ENCODE data around the gene CCR6. TPM values are rescaled to one million over a fixed set of nuclear protein-coding genes. Genes with fewer than 3 reads are reported as not detected.

CCR6 gene
- total and polyA plus RNA-seq, 2 of the 8 experiments (the other 6 are each of a cell fraction or from before 2014, with no cell fraction given): 0.06 TPM; not detected in 1

DNA sequence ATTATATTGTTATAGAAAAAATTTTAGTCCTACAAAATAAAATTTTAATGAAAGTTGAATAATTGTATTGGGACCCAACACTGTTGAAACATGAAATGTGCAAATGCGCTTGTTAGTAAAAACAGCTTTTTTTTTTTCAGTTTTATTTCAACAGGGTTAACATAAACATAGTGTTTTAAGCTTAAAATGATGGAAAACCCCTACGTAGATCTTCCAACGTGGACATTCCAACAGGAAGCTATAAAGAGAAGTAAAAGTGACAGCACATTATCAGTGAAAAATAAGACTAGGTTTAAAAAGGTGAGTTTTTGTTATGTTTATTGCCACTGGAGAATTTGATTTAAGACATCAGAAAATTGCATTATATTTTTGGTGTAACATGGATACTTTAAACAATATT lies 41.4 kb downstream of the CCR6 start:
- Histone ChIP-seq H3K4ac (replicated peaks; ENCODE audit: insufficient read length, low read depth, low read length) (no peak overlapping the region), H3K23me2 (ENCODE audit: low read depth, low read length) (peaks cover 2% of the 10 kb centered on the region; the same call in 1 of the 2 replicates), H3K27me3 (replicated peaks in 1 of 4; ENCODE audit: control insufficient read depth in 3 of 4, extremely low read depth in 1 of 4, insufficient read depth in 3 of 4, low read length in 3 of 4) (no peaks in the 10 kb centered on the region; a peak in 1 of 7 replicates), H2BK5ac (ENCODE audit: low read depth, low read length) (peak overlapping the region; percentile 96; the same call in 1 of the 2 replicates), H3K9me3 (ENCODE audit: insufficient read depth in 2 of 2, low read depth in 1 of 2, low read length in 1 of 2) (no peaks in the 10 kb centered on the region; a peak in 1 of 4 replicates), H3K9ac (replicated peaks in 1 of 4; ENCODE audit: extremely low read depth in 1 of 4, low read depth in 3 of 4, low read length in 3 of 4) (no peak overlapping the region), H3K23ac (ENCODE audit: insufficient read length) (no peak overlapping the region), H4K91ac (replicated peaks; ENCODE audit: insufficient read length, low read length) (no peak overlapping the region), H2BK20ac (ENCODE audit: low read length) (peak overlapping the region; percentile 97; the same call in 1 of the 2 replicates), H3K4me3 (ENCODE audit: extremely low read depth in 1 of 4, insufficient read depth in 2 of 4, low read depth in 3 of 4, low read length in 4 of 4) (peak overlapping the region in 1 of 4 experiments; percentile 41; a peak in 1 of 8 replicates), H3K79me1 (ENCODE audit: low read depth, low read length) (no peaks in the 10 kb centered on the region), H4K8ac (ENCODE audit: extremely low read depth, insufficient read depth, low read length) (no peak overlapping the region), H3K18ac (ENCODE audit: extremely low read depth, low read length) (peak overlapping the region; percentile 99; the same call in 1 of the 2 replicates), H3K36me3 (ENCODE audit: control insufficient read depth in 2 of 4, insufficient read depth in 4 of 4, low read length in 3 of 4) (no peaks in the 10 kb centered on the region), H3K56ac (replicated peaks; ENCODE audit: insufficient read length, low read depth, low read length) (no peak overlapping the region), H3K14ac (ENCODE audit: insufficient read length) (no peak overlapping the region), H3K79me2 (ENCODE audit: control insufficient read depth in 1 of 2, insufficient read depth in 2 of 2, low read length in 2 of 2) (no peaks in the 10 kb centered on the region), H2BK120ac (replicated peaks; ENCODE audit: low read depth, low read length) (no peak overlapping the region), H3K4me1 (replicated peaks in 1 of 4; ENCODE audit: control insufficient read depth in 3 of 4, insufficient read depth in 4 of 4, low read length in 3 of 4) (peaks cover 8 to 27% (median 22%) of the 10 kb centered on the region in 4 experiments), H2BK12ac (ENCODE audit: low read depth, low read length) (0 out of 2 replicates have a peak overlapping the region, but pooled peaks have one; percentile 89), H2AK5ac (ENCODE audit: low read depth, low read length) (no peak overlapping the region), H4K20me1 (replicated peaks in 1 of 2; ENCODE audit: control insufficient read depth in 1 of 2, insufficient read depth in 2 of 2, low read length in 2 of 2) (no peaks in the 10 kb centered on the region), H4K5ac (ENCODE audit: insufficient read length, low read depth, low read length) (peak overlapping the region; percentile 94), H3K4me2 (ENCODE audit: insufficient read depth in 1 of 2, low read depth in 2 of 2, low read length in 2 of 2) (peak overlapping the region in 1 of 2 experiments; percentile 56; a peak in 1 of 4 replicates), H2AFZ (ENCODE audit: low read length) (no peak overlapping the region), H2BK15ac (ENCODE audit: low read length) (no peak overlapping the region), H3K27ac (ENCODE audit: low read depth, low read length) (no peak overlapping the region)
- WGBS, 2 experiments (ENCODE audit: extremely low coverage in 1 of 2, insufficient coverage in 1 of 2, insufficient read length in 1 of 2, insufficient replicate concordance in 2 of 2, low coverage in 1 of 2, low lambda C conversion rate in 2 of 2, missing lambda C conversion rate in 1 of 2): 63% methylated on average over 3 of the region's 3 CpGs; no CpG with 5 or more reads in 1 of the 2 experiments
- CTCF ChIA-PET (ENCODE audit: partially characterized antibody): interaction anchor here (1.5 to 3.0 kb wide), 2 partner anchors 13 to 18 kb away, joined by 7 to 13 read pairs; no protein-coding TSS in a partner anchor
- POLR2A ChIA-PET (ENCODE audit: partially characterized antibody): interaction anchor here (0.9 to 2.4 kb wide), 2 partner anchors 17 to 80 kb away, joined by 3 to 14 read pairs; no protein-coding TSS in a partner anchor
- DNase-seq (ENCODE audit: low read depth in 1 of 2, low spot score in 2 of 2) (no peak), FAIRE-seq (peak; percentile 57)
- TF ChIP-seq CHD1 (IDR thresholded peaks at IDR 0.05; ENCODE audit: low read depth, low read length): no peak
- no peak for TF ChIP-seq CTBP2 (IDR thresholded peaks at IDR 0.05; ENCODE audit: borderline replicate concordance, insufficient read depth, insufficient read length, low read length)
- no peak for TF ChIP-seq CBX8 (IDR thresholded peaks at IDR 0.05; ENCODE audit: borderline replicate concordance, low read depth, low read length)
- TF ChIP-seq PHF8 (conservative IDR thresholded peaks at IDR 0.05; ENCODE audit: low read depth, low read length): no peak
- no peak for TF ChIP-seq SIN3A (conservative IDR thresholded peaks at IDR 0.05 in 1 of 2, IDR thresholded peaks at IDR 0.05 in 1 of 2; ENCODE audit: low read depth in 1 of 2, low read length in 2 of 2)
- TF ChIP-seq SIRT6 (IDR thresholded peaks at IDR 0.05; ENCODE audit: low read length): no peak
- no peak for TF ChIP-seq NANOG (IDR thresholded peaks at IDR 0.05; ENCODE audit: insufficient read depth, low read depth, low read length, poor library complexity, severe bottlenecking)
- TF ChIP-seq GTF2F1 (IDR thresholded peaks at IDR 0.05; ENCODE audit: borderline replicate concordance, low read depth, low read length): no peak
- no peak for TF ChIP-seq SP4 (IDR thresholded peaks at IDR 0.05; ENCODE audit: low read length)
- no peak for TF ChIP-seq RBBP5 (IDR thresholded peaks at IDR 0.05; ENCODE audit: borderline replicate concordance, low read depth, low read length)
- TF ChIP-seq SP2 (IDR thresholded peaks at IDR 0.05; ENCODE audit: low read length): no peak
- no peak for TF ChIP-seq TCF12 (IDR thresholded peaks at IDR 0.05; ENCODE audit: low read depth, low read length)
- TF ChIP-seq FOSL1 (IDR thresholded peaks at IDR 0.05; ENCODE audit: insufficient read depth, low read depth, low read length): no peak

Measured in H1 (cell line).